ENCODE data around the gene INHBA. TPM values are rescaled to one million over a fixed set of nuclear protein-coding genes. Genes with fewer than 3 reads are reported as not detected.

The INHBA gene
- total RNA-seq, 2 experiments from 2014 or later: not detected

- DNase-seq (ENCODE audit: low spot score): no peak
- no peaks in the 10 kb centered on the region for H3K36me3 ChIP-seq (ENCODE audit: insufficient read depth, low read length)
- ChIA-PET CTCF (ENCODE audit: unreplicated experiment) (no interaction called here), POLR2A (interaction anchor here (0.6 kb wide), 1 partner anchor 79 kb away, joined by 3 read pairs; no protein-coding TSS in a partner anchor)
- H3K79me2 ChIP-seq (ENCODE audit: insufficient read depth, low read depth, low read length): no peaks in the 10 kb centered on the region
- H3K4me3 ChIP-seq (ENCODE audit: low read depth, low read length, poor library complexity, severe bottlenecking): no peak overlapping the region
- H4K20me1 ChIP-seq (ENCODE audit: insufficient read depth, low read length): no peaks in the 10 kb centered on the region
- no TSS peak for BruUV-seq (replicated peaks)
- intact Hi-C loops (cut with micrococcal nuclease; ENCODE audit: unreplicated experiment): no loop called here
- no peaks in the 10 kb centered on the region for H3K4me1 ChIP-seq (ENCODE audit: insufficient read depth, low read length, poor library complexity, severe bottlenecking)
- no peak overlapping the region for H2AFZ ChIP-seq (ENCODE audit: low read length)
- no peak for TF ChIP-seq CTCF (conservative IDR thresholded peaks at IDR 0.05; ENCODE audit: low read length)
- no peak for TF ChIP-seq EZH2phosphoT487 (IDR thresholded peaks at IDR 0.05; ENCODE audit: borderline replicate concordance, low read depth, low read length)
- peaks cover 13% of the 10 kb centered on the region for H3K9me3 ChIP-seq (ENCODE audit: low read length)
- H3K4me2 ChIP-seq (ENCODE audit: low read length): no peak overlapping the region
- H3K27ac ChIP-seq (ENCODE audit: low read depth, low read length, poor library complexity, severe bottlenecking): no peak overlapping the region
- H3K9me2 ChIP-seq (ENCODE audit: insufficient read depth, low read length): no peaks in the 10 kb centered on the region
Observed at GRCh38 chr7:41750661-41751540, 48.0 kb upstream of the INHBA start.

- BruUV-seq (replicated peaks): no TSS peak
- CTCF ChIA-PET (ENCODE audit: unreplicated experiment): no interaction called here
- intact Hi-C loops (cut with micrococcal nuclease; ENCODE audit: unreplicated experiment): no loop called here
Observed at GRCh38 chr7:41747961-41748360, 45.1 kb upstream of the INHBA start.

More at GRCh38 chr7:41747961-41748360, 45.1 kb upstream of the INHBA start:
- POLR2A ChIA-PET: no interaction called here
- H3K79me2 ChIP-seq (ENCODE audit: insufficient read depth, low read depth, low read length): no peaks in the 10 kb centered on the region
- no peaks in the 10 kb centered on the region for H3K4me1 ChIP-seq (ENCODE audit: insufficient read depth, low read length, poor library complexity, severe bottlenecking)
- no peak overlapping the region for H3K4me3 ChIP-seq (ENCODE audit: low read depth, low read length, poor library complexity, severe bottlenecking)
- no peak overlapping the region for H3K4me2 ChIP-seq (ENCODE audit: low read length)
- H4K20me1 ChIP-seq (ENCODE audit: insufficient read depth, low read length): no peaks in the 10 kb centered on the region
- TF ChIP-seq CTCF (conservative IDR thresholded peaks at IDR 0.05; ENCODE audit: low read length) (no peak), EZH2phosphoT487 (IDR thresholded peaks at IDR 0.05; ENCODE audit: borderline replicate concordance, low read depth, low read length) (no peak)
- DNase-seq (ENCODE audit: low spot score): no peak
- H3K9me2 ChIP-seq (ENCODE audit: insufficient read depth, low read length): no peaks in the 10 kb centered on the region
- no peaks in the 10 kb centered on the region for H3K9me3 ChIP-seq (ENCODE audit: low read length)
- no peaks in the 10 kb centered on the region for H3K36me3 ChIP-seq (ENCODE audit: insufficient read depth, low read length)
- no peak overlapping the region for H2AFZ ChIP-seq (ENCODE audit: low read length)
- H3K27ac ChIP-seq (ENCODE audit: low read depth, low read length, poor library complexity, severe bottlenecking): no peak overlapping the region
